ENCODE data around the gene IL17B.

IL17B gene

GRCh38 chr5:149324641-149325040, 54.5 kb downstream of the IL17B start:
- no peak for DNase-seq (ENCODE audit: low spot score)
- FAIRE-seq, result no peak
